GM18507 (cell line): Measurements from ENCODE around the gene SPARC.
"Not testable (repeated sequence)": the region's sequence is repeated elsewhere in the genome, so short reads cannot be mapped to it uniquely, and the experiment has no call there.

Source experiments
- DNase-seq: peaks from one replicate; pipeline ENCODE4 v3.0.0; 2011; ENCODE audit warnings: low read depth; ENCODE audit not compliant: insufficient read length; ENCODE audit errors: extremely low spot score
- FAIRE-seq: peaks from 2 replicates; lab custom pipeline; 2011; peaks lifted over from hg19 to GRCh38; lab: Jason Lieb, UNC

SPARC gene

DNA sequence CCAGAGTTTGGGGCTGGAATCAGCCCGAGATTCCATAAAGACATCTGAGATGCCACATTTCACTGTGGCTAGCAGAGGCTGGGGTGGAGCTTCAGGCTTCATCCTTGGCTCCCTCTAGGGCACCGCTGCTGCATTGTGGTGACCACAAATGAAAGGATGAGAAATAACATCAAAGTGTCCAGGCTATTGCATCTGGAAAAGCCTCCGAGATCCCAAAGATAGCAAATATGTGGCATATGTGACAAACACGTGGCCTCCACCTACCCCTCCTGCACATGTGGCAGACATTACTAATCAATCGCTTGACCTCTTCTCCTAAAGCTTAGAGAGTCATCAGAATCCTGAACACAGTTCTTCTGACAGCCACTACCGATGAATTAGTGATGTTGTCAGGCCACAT lies 4.5 kb downstream of the SPARC start:
- FAIRE-seq (no peak), DNase-seq (no peak)

DNA sequence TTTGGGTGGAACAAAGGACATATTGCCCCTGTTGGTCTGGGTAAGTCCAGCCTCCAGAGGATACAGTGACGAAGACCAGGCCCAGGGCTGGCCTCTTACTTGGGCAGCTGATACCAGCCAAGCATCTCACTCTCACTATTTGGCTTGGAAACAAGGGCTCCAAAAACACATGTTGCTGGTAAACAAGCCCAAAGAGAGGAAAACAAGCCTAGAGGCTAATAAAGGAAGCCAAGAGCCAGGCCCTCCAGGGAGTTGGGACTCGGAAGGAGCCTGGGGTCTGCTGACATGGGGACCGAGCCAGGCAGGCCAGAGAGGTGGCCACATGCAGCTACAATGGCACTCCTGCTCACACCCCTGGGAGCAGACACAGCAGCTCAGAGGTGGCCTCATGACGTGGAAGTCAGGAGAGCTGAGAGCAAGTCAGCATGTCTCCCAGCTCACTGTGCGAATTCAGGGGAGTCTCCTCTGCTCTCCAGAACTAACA lies 5.7 kb downstream of the SPARC start:
- DNase-seq: no peak
- no peak for FAIRE-seq

DNA sequence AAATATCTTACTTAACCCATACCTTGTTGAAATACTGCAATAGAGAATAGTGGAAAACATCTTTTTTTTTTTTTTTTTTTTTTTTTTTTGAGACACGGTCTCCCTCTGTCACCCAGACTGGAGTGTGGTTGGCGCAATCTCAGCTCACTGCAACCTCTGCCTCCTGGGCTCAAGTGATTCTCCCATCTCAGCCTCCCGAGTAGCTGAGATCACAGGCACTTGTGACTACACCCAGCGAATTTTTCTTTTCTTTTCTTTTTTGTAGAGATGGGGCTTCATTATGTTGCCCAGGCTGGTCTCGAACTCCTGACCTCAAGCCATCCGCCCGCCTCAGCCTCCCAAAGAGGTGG lies 6.6 kb downstream of the SPARC start:
- not testable (repeated sequence) for FAIRE-seq, DNase-seq

DNA sequence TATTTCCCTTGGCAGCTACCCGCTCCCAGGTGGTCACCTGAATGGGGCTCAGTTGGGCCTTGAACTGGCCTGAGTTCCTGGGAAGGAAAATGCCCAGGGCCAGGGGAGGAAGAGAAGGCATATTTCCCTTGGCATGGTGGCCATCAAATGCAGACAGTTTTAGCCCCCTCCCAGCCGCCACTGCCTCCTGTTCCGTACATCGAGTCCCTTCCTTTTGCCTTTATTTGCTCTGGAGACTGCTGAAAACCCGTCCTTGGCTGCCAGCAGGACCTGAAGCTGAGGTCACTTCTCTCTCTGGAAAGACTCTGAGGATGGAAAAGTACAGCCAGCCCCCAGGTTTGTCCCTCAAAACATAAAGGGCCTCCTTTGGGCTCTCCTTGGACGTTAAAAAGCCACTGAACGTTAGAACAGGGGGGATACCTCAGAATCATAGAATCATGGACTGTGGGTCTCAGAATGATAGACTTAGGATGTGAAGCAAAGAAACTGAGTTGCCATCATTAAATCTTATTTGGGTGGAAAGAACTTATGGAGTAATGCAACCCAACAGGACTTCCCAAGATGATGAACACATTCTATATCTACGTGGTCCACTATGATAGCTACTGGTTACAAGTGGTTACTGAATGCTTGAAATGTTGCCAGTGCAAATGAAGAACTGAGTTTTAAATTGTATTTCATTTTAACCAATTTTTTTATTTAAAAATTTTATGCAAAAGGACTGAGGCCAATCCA lies 7.1 kb downstream of the SPARC start:
- FAIRE-seq (no peak), DNase-seq (no peak)

DNA sequence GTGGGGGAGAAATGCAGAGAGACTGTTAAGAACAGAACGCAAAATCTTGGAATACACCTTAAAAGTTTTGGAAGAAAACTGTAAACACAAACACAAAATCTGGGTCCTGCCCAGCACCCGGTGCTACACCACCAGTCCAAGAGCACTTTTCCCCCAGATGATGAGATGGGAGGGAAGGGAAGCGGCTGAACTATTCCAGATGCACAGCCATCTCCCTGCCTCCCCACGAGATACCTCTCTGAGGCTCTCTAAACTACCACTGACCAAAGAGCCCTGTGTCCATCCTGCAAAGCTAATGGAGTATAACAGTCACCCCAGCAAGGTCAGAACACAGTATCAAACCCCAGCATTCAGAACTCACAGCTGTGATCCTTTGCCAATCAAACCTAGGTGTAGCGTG lies 8.0 kb downstream of the SPARC start:
- DNase-seq (no peak), FAIRE-seq (no peak)

DNA sequence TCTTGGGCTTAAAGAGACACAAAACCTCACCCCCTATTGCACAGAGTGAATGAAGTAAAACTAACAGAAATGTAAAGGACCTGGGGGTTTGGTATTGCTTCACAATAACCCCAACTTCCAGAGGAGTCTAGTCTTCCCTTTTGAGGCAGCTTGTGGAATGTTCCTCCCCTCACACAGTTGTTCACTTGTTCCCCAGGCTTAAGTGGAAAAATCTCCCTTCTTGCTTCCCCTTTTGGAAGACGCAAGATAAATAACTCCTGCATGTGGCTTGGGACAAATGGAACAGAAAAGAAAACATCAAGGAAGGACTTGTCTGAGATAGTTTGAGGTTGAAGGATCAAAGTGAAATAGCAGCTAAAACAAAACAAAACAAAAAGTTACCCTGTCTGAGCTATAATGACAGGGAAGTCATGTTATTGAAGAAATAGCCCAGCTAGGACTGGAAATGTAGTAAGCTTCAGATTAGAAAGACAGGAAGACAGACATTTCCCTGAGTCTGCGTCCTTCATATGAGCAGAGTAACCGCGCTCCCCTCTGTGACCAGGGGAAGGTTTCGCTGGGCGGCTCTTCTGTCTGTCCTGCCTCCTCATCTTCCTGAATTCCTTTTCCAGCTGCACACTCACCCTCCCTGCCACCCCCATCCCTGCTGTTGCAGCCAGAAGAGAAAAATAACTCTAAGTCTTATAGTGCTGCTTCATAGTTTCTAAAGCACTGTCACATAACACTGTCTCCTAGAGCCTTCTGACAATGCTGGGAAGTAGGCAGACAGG lies 8.8 kb downstream of the SPARC start:
- FAIRE-seq (no peak), DNase-seq (no peak)

DNA sequence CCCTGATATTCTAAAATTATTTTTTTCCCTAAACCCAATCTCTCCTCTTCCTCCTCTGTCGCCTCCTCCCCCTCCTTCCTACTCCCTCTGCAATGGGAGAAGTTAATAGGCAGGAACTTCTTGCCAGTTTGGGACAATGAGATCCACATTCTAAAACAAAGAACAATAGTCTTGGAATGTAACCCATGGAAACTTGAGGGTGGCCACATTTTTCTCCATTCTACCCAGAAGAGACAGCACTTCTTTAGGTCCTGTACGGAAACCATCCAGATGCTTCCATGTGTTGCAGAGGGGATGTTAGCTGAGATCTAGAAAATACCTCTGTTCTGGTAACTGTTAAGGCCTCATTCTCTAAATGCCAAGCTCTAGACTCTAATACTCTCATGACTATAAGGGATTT lies 10.0 kb downstream of the SPARC start:
- FAIRE-seq: no peak

DNA sequence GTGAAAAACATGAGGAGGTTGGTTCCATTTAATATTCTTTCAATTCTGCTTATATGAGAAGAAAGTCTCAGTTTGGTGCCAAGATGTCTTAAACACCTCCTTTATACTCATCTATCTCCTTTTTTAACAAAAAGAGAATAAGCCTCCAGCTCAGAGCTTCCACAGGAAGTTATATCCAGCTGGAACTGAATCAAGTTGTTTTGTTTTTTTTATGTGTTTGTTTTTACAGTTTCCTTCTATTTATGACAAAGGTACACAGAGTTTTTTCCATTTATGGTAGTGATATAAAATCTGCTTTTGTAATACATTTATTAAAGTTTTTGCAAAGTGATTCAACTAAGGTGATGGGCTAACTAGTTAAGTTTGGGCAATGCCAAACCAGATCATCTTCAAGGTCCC lies 10.4 kb downstream of the SPARC start:
- no peak for FAIRE-seq
- no peak for DNase-seq

More for the DNA sequence above, 10.0 kb downstream of the SPARC start:
- no peak for DNase-seq

DNA sequence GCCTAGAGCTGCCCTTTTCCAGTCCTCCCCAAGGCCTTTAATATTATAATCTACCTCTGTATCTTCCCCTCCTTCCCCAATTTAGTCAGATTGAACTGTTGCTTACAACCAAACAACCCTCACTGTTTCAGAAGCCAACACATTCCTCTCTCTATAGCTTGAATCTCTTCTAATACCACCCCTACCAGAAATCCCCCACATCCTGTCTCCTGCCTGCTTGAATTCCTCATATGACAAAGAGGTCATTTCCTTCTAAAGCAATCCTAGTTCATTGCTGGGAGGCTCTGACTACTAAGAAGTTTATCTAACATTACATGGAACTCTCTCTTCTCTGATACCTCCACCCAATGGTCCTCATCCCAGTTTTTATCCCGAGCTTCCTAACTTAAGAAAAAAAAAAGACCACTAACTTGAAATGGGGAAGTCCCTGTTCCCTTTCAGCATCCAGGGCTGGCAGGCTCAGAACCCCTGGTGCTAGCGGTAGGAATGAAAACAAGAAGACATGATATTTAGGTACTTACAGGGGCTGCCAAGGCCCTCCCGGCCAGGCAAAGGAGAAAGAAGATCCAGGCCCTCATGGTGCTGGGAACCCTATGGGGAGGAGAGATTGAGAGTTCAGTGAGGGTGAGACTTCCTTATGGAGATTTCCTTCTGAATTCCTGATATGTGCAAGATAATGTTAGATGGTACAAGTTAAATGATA lies 11.0 kb downstream of the SPARC start:
- FAIRE-seq (no peak), DNase-seq (no peak)

DNA sequence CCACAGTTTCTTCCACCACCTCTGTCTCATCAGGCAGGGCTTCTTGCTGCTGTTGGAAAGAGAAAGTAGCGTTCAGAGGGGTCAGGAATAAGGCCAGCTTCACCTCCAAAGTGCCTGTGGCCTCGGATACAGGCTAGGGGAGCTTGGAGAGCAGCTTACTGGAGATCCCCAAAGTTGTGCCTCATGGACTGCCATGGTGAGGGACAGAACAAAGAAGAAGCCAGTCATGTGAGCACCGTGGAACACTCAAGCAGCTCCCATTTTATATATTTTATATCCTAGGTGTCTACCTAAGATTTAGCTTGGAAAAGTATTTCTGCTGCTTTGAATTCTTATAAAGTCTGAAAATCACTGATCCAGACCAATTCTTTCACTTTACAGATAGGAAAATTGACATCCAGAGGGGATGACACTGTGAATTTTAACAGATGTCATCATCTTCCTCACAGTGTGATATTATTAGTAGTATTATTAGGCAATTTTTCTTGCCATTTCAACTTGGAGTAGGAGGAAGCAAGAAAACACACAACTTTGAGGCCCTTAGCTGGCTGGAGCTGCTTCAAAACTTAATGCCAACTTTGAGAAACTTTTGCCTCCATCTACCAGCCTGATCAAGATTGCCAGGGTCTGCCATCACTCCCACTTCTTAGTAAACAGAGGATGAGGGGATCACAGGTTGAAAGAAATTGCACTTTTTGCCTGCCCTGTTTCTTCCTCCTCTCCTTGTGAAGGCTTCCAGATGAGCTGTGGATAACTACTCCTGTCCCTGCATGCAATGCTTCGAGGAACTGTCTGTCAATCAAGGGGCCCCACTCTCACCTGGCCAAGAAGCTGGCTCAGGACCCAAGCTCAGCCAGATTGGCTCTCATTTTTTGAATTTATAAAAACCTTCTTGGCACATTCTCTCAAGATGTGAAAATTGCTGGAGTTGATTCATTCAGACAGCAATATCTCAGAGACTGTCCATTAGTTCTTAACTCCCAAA lies 11.8 kb downstream of the SPARC start:
- DNase-seq: no peak
- FAIRE-seq: no peak

DNA sequence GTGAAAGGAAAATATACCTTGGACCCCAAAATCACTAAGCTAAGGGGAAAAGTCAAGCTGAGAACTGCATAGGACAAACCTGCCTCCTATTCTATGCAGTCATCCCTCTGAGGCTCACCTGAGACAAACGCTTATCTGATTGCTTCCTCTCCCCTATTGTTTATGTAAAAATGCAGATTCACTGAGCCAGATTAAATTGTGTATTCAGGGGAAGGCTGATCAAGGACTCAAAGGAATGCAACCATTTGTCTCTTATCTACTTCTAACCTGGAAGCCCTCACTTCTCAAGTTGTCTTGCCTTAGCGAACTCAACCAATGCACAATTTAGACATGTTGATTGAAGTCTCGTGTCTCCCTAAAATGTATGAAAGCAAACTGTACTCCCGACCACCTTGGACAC lies 13.3 kb downstream of the SPARC start:
- DNase-seq: no peak
- no peak for FAIRE-seq

DNA sequence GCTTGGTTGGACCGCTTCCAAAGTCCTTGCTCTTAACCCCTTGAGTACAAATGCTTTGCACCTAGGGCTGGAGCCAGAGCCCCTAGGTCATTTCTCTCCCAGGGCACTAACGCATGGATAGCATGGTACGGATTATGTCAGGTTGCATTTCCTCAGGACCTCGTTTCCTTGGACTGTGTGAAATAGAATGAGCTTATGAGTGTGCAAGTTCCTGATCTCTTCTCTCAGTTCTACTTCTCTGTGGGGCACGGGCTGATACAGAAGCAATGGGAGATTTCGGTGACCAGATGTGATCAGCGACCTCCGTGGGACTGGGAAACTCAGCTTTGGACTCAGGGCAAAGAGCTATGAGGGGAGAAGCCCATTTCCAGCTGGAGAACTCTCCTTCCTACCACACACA lies 14.2 kb downstream of the SPARC start:
- FAIRE-seq: no peak
- DNase-seq: no peak

DNA sequence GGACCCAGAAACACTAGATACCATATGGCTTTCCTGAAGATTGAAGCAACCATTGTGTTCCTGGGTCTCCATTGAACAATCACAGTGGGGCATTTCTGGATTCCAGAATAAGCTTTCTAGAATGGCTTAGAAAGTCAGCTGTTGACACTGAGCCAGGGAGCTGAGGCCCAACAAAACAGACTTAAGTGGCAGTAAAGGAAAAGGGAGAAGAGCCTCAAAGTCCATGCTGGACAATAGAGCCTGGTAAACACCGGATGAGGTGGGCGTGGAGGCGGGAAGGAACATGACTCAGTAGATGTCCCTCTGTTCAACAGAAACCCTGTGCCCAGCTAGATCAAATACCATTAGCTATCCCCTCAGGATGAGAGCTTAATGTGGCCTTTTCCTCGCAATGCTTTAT lies 14.8 kb downstream of the SPARC start:
- DNase-seq (no peak), FAIRE-seq (no peak)

DNA sequence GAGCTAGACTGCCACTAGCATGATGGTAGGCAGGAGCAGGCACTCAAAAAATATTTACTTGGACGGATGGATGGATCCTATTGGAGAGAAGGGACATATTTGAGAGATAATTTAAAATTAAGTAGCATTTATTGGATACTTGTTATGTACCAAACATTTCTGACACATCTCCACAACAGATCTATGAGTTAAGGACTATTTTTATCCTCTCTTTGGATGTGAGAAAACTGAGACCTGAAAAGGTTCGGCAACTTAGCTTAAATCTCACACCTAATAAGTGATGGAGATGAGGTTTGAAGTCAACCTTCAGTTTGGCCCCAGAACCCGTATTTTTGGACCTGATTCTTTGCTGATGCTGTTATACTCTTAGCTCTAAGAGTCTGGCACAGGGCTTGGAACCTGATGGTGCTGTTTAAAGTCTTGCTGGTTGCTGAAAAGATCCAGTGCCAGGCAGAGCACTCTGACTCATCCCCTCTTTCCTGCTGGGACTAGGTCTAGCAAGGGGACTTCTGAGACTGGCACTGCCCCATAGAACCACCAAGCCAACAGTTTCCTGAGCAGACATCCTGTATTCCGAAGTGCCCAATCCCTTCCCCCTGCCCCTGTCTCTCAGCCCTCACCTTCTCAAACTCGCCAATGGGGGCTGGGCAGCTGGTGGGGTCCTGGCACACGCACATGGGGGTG lies 15.6 kb downstream of the SPARC start:
- DNase-seq: no peak

DNA sequence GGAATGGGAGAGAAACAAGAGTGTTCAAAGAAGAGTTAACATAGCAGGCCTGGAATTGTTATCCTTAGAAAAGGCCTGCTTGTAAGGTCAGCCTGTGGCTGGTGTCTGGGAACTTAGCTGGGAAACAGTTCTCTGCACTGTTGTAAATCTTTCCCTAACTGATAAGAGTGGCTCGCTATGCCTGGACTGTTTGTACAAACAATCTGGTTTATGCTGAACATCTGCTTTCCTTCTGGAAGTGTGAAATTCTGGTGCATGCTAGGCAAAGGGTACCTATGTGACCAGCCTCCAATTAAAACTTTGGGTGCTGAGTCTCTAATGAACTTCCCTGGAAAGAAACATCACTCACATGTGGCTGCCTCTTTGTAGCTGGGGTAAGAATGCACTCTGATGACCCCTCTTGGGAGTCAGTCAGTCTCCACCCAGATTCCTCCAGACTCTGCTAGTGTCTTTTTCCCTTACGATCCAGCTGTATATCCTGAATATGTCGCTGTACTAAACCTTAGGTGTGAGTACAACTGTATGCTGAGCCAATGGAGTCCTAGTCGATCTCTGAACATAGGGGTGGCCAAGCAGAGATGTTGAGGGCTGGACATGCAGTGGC lies 16.5 kb downstream of the SPARC start:
- FAIRE-seq (no peak), DNase-seq (no peak)

More for the DNA sequence above, 15.6 kb downstream of the SPARC start:
- FAIRE-seq: no peak

DNA sequence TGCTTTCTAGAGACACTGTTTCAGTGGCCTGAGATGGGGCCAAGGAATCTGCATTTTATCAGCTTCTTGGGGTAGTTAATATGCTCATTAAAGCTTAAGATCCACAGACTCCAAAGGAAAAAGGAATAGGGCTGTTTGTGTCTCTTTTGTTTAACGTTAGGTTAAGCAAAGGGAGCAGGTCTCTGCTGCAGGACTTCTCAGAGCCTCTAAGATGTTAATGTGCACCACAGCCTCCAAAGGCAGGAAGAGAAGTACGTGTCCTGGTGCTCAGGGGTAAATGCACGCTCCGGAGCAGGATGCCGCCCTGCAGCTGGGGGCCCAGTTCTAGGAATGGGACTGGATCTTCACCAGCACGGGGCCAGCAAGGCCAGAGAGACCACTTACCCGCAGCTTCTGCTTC lies 19.6 kb downstream of the SPARC start:
- FAIRE-seq (no peak), DNase-seq (no peak)

DNA sequence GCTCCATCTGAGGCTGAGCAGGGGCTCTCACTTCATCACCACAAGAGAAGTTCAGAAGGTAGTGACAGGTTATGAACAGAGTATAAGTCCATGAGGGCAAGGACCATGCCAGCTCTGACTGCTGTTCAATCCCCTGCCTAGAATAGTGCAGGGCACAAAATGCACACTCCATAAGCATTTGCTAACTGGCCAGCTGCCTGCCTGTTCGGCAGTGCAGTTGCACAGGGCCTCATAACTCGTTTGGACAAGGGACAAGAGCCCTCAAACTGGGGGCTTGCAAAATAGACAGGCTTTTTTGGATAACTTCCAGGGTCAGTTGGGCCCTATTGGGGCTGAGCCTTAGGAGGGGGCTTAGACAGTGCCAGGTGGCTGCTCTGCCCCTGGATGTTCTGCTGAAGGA lies 21.1 kb downstream of the SPARC start:
- no peak for DNase-seq

More for the DNA sequence above, 21.1 kb downstream of the SPARC start:
- no peak for FAIRE-seq
